ENCODE results near the gene F2R. TPM values are rescaled to one million over a fixed set of nuclear protein-coding genes. Genes with fewer than 3 reads are reported as not detected.

Gene F2R
- total RNA-seq, 3 donors from 2014 or later (not counting 1 experiment from before 2014, with no cell fraction given): 43.2 to 53.9 (median 50.1) TPM

DNA sequence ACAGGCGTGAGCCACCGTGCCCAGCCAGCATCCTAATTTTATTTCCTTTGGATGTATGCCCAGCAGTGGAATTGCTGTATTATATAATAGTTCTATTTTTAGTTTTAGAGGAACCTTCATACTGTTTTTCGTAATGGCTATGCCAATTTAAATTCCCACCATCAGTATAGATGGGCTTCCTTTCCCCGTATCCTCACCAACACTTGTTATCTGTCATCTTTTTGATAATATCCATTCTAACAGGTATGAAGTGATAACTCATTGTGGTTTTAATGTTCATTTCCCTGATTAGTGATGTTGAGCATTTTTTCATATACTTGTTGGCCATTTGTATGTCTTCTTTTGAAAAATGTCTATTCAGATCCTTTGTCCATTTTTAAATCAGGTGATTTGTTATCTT is 13.0 kb downstream of the F2R start:
- H3K27me3 Mint-ChIP-seq (ENCODE audit: low read depth in 2 of 2): no peaks in the 10 kb centered on the region
- 90% methylated on average over 2 of the region's 4 CpGs for WGBS (ENCODE audit: insufficient coverage)

GRCh38 chr5:76729373-76730290 is 13.7 kb downstream of the F2R start:
- peaks cover 30% of the 10 kb centered on the region for H3K36me3 Mint-ChIP-seq
- Histone ChIP-seq H3K27me3 (ENCODE audit: control insufficient read depth, insufficient read depth, low read length) (no peaks in the 10 kb centered on the region), H3K4me1 (ENCODE audit: control insufficient read depth, insufficient read depth, low read length) (peaks cover 13% of the 10 kb centered on the region), H3K9me3 (ENCODE audit: control insufficient read depth, insufficient read depth, low read length) (peaks cover 10% of the 10 kb centered on the region), H3K27ac (ENCODE audit: low read length) (no peak overlapping the region), H3K36me3 (ENCODE audit: control insufficient read depth, insufficient read depth, low read length) (peaks cover 14% of the 10 kb centered on the region), H3K4me3 (ENCODE audit: low read length) (no peak overlapping the region)
- intact Hi-C loops (cut with micrococcal nuclease): loop anchor here (10.0 kb wide), 1 partner anchor 1395 kb away; the partner anchor contains the start of gene HMGCR
- no peaks in the 10 kb centered on the region for H3K27me3 Mint-ChIP-seq (ENCODE audit: low read depth in 2 of 2)
- WGBS (ENCODE audit: insufficient coverage): 100% methylated on average over 3 of the region's 5 CpGs
- no peak overlapping the region for H3K4me3 Mint-ChIP-seq
- peaks cover 0 to 6% of the 10 kb centered on the region in 2 donors for H3K9me3 Mint-ChIP-seq
- TF ChIP-seq CTCF (IDR thresholded peaks at IDR 0.05): no peak
- no peak for DNase-seq
- peak overlapping the region; percentile 63 to 76 for H3K27ac Mint-ChIP-seq
- ATAC-seq: no peak
- H3K4me1 Mint-ChIP-seq: peaks cover 59 to 69% of the 10 kb centered on the region in 2 donors

More for the DNA sequence above, 13.0 kb downstream of the F2R start:
- DNase-seq (no peak), ATAC-seq (no peak)
- TF ChIP-seq CTCF (IDR thresholded peaks at IDR 0.05): no peak
- peaks cover 30% of the 10 kb centered on the region for H3K36me3 Mint-ChIP-seq
- peaks cover 63 to 74% of the 10 kb centered on the region in 2 donors for H3K4me1 Mint-ChIP-seq
- intact Hi-C loops (cut with micrococcal nuclease): no loop called here
- peaks cover 0 to 6% of the 10 kb centered on the region in 2 donors for H3K9me3 Mint-ChIP-seq
- Histone ChIP-seq H3K27me3 (ENCODE audit: control insufficient read depth, insufficient read depth, low read length) (no peaks in the 10 kb centered on the region), H3K4me1 (ENCODE audit: control insufficient read depth, insufficient read depth, low read length) (peaks cover 8% of the 10 kb centered on the region), H3K9me3 (ENCODE audit: control insufficient read depth, insufficient read depth, low read length) (peaks cover 10% of the 10 kb centered on the region), H3K4me3 (ENCODE audit: low read length) (no peak overlapping the region), H3K36me3 (ENCODE audit: control insufficient read depth, insufficient read depth, low read length) (peaks cover 14% of the 10 kb centered on the region), H3K27ac (ENCODE audit: low read length) (no peak overlapping the region)
- no peak overlapping the region for H3K4me3 Mint-ChIP-seq
- peak overlapping the region; percentile 63 to 76 for H3K27ac Mint-ChIP-seq

DNA sequence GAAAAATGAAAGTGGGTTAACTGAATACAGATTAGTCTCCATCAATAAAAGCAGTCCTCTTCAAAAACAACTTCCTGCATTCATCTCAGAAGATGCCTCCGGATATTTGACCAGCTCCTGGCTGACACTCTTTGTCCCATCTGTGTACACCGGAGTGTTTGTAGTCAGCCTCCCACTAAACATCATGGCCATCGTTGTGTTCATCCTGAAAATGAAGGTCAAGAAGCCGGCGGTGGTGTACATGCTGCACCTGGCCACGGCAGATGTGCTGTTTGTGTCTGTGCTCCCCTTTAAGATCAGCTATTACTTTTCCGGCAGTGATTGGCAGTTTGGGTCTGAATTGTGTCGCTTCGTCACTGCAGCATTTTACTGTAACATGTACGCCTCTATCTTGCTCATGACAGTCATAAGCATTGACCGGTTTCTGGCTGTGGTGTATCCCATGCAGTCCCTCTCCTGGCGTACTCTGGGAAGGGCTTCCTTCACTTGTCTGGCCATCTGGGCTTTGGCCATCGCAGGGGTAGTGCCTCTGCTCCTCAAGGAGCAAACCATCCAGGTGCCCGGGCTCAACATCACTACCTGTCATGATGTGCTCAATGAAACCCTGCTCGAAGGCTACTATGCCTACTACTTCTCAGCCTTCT is 16.6 kb downstream of the F2R start:
- whole genome bisulfite sequencing (ENCODE audit: insufficient coverage): 71% methylated on average over 15 of the region's 15 CpGs
- no peaks in the 10 kb centered on the region for H3K27me3 ChIP-seq (ENCODE audit: control insufficient read depth, insufficient read depth, low read length)
- Mint-ChIP-seq H3K4me1 (peaks cover 57 to 61% of the 10 kb centered on the region in 2 donors), H3K9me3 (peaks cover 0 to 6% of the 10 kb centered on the region in 2 donors), H3K36me3 (peaks cover 30% of the 10 kb centered on the region), H3K27me3 (ENCODE audit: low read depth in 2 of 2) (no peaks in the 10 kb centered on the region), H3K4me3 (peak overlapping the region; percentile 72), H3K27ac (peak overlapping the region; percentile 90 to 95)
- peaks cover 33% of the 10 kb centered on the region for H3K4me1 ChIP-seq (ENCODE audit: control insufficient read depth, insufficient read depth, low read length)
- peak overlapping the region; percentile 9 for H3K4me3 ChIP-seq (ENCODE audit: low read length)
- peak overlapping the region; percentile 82 for H3K27ac ChIP-seq (ENCODE audit: low read length)
- intact Hi-C loops (cut with micrococcal nuclease): loop anchor here (10.0 kb wide), 1 partner anchor 1398 kb away; the partner anchor contains the start of gene HMGCR
- H3K36me3 ChIP-seq (ENCODE audit: control insufficient read depth, insufficient read depth, low read length): peaks cover 14% of the 10 kb centered on the region
- no peak for TF ChIP-seq CTCF (IDR thresholded peaks at IDR 0.05)
- DNase-seq: peak in 1 of 2 donors; percentile 57
- peak in 1 of 3 donors; percentile 33 for ATAC-seq
- peaks cover 10% of the 10 kb centered on the region for H3K9me3 ChIP-seq (ENCODE audit: control insufficient read depth, insufficient read depth, low read length)
